ENCODE measurements around the gene FOXS1.
A peak's percentile ranks its signal among the peaks of the same experiment; 100 is the strongest.

Gene FOXS1

DNA sequence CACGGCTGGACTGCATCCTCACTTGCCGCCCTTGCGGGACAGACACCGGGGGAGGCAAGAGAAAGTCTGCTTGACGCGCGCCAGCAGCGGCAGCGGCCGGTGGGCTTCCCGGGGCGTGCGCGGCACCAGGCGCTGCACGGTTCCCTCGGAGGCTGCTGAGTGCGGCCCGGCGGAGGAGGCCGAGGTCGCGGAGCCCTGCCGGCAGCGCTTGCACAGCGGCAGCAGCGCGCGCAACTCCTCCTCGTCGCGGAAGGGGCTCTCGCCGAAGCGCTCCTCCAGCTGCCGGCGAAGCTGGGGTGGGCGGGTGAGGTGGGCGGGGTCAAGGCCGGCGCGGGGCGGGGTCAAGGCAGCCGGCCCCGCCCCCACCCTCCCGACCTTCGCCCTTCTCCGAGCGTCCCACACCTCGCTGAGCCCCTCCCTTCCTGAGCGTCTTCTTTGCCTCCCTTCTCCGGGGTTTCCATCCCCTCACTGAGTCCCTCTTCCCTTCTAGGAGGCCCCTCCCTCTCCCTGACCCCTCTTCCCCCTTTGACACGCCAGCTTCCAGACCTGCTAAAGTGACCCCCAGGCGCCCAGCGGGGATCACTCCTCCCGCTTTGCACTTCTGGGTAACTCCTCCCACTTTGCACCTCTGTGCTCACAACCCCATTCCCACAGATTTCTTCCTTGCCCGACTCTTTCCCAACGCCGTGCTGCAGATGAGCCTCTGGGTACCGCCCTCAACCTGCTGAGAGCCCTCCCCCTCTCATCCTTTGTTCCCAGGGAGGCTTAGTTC lies 16.2 kb upstream of the FOXS1 start:
- TF ChIP-seq, protein P1, sequence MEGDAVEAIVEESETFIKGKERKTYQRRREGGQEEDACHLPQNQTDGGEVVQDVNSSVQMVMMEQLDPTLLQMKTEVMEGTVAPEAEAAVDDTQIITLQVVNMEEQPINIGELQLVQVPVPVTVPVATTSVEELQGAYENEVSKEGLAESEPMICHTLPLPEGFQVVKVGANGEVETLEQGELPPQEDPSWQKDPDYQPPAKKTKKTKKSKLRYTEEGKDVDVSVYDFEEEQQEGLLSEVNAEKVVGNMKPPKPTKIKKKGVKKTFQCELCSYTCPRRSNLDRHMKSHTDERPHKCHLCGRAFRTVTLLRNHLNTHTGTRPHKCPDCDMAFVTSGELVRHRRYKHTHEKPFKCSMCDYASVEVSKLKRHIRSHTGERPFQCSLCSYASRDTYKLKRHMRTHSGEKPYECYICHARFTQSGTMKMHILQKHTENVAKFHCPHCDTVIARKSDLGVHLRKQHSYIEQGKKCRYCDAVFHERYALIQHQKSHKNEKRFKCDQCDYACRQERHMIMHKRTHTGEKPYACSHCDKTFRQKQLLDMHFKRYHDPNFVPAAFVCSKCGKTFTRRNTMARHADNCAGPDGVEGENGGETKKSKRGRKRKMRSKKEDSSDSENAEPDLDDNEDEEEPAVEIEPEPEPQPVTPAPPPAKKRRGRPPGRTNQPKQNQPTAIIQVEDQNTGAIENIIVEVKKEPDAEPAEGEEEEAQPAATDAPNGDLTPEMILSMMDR (IDR thresholded peaks at IDR 0.05; ENCODE audit: insufficient read depth, low read depth, low read length, missing control alignments): no peak

DNA sequence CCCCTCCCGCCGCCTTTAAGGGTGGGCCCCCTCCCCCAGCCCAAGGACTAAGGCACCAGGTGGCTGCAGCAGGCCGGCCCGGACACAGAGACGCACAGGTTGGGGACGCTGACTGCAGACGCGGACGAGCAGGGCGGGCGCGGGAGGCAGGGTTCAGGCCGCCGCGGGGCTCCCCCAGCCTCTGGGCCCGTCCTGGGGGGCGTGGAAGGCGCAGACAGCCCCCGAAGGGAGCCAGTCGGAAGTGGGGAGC lies 15.7 kb upstream of the FOXS1 start:
- TF ChIP-seq, protein P1 (IDR thresholded peaks at IDR 0.05; ENCODE audit: insufficient read depth, low read depth, low read length, missing control alignments): no peak
- peak overlapping the region; percentile 39 for H3K4me3 ChIP-seq (ENCODE audit: low read depth, low read length)
- DNase-seq (ENCODE audit: low read depth): no peak

More for the DNA sequence above, 16.2 kb upstream of the FOXS1 start:
- H3K4me3 ChIP-seq (ENCODE audit: low read depth, low read length): peak overlapping the region; percentile 39
- DNase-seq (ENCODE audit: low read depth): peak; percentile 86

DNA sequence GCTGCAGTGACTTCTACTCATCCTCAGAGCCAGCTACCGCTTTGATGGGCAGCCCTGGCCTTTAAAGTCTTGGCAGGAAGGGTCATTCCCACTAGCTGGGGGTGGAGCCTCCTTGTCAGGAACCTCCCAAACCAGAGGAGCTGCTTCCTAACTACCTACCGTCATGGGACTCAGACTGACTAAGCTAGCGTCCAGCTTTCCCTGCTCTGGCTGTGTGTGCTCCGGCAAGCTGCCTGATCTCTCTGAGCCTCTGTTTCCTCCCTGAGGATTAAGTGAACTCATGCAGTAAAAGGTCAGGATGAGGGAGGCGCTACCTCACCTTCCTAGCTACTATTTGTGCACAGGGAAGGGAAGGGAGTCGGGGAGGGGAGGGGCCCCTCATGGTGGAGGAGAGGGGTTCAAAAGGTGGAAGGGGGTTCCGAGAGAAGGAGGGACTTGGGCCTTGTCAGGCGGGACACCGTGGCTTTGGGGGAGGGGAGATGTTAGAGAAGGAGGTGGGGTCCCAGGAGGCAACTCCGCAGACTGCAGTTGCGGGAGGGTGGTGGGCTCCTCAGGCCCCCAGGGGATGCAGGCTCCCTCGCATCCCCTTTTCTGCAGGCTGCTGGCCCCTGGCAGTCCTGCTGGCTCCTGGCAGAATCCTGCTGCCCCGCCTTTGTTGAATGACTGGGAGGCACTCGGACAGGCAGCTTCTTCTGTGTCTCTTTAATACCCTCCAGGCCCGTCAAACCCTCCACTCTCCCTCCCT lies 15.2 kb upstream of the FOXS1 start:
- no peak for DNase-seq (ENCODE audit: low read depth)
- TF ChIP-seq, protein P1 (IDR thresholded peaks at IDR 0.05; ENCODE audit: insufficient read depth, low read depth, low read length, missing control alignments): no peak
- H3K4me3 ChIP-seq (ENCODE audit: low read depth, low read length): peak overlapping the region; percentile 39; the same call in 1 of the 2 replicates

- H3K4me3 ChIP-seq (ENCODE audit: low read depth, low read length): no peak overlapping the region
- no peak for DNase-seq (ENCODE audit: low read depth)
- TF ChIP-seq, protein P1 (IDR thresholded peaks at IDR 0.05; ENCODE audit: insufficient read depth, low read depth, low read length, missing control alignments): no peak
These were observed 14.6 kb upstream of the FOXS1 start for GRCh38 chr20:31859998-31860380.

- no peak overlapping the region for H3K4me3 ChIP-seq (ENCODE audit: low read depth, low read length)
- DNase-seq (ENCODE audit: low read depth): no peak
- TF ChIP-seq, protein P1 (IDR thresholded peaks at IDR 0.05; ENCODE audit: insufficient read depth, low read depth, low read length, missing control alignments): no peak
These were observed 14.0 kb upstream of the FOXS1 start for GRCh38 chr20:31859266-31859997.

DNA sequence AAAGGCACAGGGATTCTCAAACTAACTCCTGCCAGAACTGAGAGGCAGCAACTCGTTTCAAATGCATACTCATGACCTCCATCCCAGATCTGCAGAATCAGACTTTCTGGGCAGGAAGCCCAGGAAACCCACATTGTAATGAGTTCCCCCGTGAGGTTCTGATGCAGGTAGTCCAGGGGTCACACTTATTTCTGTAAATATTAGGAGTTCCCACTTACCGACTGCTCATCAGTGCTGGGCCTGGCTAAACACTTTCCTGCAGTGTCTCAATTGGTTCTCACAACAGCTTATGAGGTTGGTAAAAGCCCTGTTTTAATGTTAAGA lies 13.3 kb upstream of the FOXS1 start:
- H3K4me3 ChIP-seq (ENCODE audit: low read depth, low read length): no peak overlapping the region
- DNase-seq (ENCODE audit: low read depth): no peak
- TF ChIP-seq, protein P1 (IDR thresholded peaks at IDR 0.05; ENCODE audit: insufficient read depth, low read depth, low read length, missing control alignments): no peak

Measured in GM12865 (cell line).